Islet precursor cell (in vitro differentiated cells): Measurements from ENCODE around the gene RAB24.

Experiments used
- DNase-seq: peaks from one replicate; pipeline ENCODE4 v3.0.0-alpha.2; 2018

The RAB24 gene

DNA sequence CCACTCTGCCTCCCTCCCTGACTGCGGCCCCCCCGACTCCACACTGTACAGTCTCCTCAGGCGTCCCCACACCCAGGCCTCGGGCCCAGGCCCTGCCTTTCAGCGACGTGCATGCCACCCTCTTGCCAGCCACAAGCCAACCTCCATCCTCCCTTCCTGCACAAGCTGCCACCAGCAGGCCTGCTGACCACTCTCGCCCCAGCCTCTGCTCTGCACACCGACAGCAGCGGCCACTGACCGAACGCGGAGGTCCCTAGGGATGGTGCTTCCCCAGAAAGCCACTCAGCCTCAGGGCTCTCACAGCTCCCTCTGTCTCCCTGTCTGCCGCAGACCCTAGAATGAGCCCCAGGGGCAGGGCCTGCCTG, 29.4 kb upstream of the RAB24 start:
- no peak for DNase-seq

DNA sequence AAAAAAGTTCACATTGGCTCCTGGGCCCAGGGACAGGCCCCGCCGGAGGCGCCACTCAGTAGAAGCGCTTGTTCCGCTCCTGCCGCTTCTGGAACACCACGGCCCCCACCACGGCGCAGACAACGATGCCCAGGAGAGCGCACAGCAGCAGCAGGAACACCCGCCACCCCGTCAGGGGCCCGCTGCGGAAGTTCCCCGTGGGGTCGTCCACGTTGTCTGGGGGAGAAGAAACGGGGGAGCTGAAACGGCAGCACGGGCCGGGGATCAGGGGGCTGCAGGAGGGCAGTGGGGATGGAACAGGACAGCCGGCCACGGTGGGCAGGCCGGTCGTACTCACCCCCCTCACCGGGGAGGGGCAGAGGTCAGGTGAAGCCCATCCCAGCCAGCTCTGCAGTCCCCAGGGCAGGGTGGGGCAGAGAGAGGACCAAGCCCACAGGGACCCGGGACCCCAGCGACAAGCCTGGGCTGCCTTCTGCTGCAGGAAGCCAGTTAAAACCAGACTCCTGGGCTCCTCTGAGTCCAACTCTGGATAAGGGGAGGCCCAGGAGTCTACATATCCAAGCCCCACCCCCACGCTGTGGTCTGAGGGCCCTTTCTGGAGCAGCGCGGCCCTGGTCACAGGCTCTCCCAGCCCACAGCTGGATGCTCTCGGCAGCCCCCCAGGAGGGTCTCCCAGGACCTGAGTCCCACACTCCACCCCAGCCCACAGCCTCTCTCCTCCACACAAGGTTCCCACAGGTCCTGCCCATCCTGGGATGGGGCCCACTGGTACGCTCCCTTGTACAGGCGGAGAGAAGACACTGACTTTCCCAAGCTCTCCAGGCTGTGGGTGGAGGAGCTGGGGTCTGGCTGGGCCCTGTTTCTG, 28.7 kb upstream of the RAB24 start:
- no peak for DNase-seq

DNA sequence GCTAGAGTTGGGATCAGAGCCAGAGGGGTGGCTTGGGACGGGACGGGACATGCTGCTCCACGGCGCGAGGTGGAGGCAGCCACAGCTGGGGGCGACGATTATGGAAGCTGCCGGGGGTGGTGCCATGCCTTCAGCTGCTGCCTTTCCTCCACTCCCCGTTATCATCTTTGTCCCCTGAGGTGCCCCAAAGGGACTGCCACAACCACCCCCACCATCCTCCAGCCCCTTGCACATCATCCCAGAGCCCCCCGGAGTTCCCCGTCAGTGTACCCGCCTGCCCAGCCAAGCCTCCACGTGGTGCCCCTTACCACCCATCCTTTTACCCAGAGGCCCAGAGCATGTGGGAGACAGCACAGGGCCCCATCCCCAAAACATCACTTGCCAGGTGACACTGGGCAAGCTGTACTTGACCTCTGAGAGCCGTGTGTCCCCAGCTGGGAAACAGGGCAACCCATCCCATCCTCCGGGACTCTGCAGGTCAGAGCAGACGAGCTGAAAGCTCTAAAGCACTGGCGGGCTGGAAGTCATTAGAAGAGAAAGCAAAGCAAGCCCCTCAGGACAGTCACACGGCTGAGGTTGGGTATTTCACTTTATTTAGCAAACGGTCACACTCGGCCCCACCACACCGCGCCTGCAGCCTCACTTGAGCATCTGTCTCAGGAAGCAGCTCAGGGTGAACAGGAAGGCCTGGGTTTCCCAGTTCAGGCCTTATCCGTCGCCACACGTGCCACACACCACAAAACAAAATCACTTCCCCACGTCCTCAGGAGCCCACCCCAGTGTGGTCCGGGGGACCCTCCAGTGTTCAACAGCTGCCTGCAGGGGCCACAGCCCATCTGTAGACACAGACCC, 27.7 kb upstream of the RAB24 start:
- DNase-seq = no peak

DNA sequence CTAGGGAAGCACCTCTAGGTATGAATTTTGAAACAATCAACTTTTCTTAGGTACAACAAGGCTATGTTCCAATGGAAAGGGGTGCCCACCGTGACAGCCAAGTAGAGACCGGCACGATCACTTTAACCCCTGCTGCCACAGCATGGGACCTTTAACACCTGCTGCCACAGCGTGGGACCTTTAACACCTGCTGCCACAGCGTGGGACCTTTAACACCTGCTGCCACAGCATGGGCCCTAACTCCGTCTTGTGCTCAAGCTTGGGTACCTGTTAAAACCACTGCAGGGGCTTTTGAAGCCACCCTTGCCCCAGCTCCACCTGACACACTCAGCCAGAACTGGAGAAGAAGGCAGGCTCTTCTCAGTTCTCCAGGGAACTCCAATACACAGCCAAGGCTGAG, 26.4 kb upstream of the RAB24 start:
- DNase-seq = no peak

DNA sequence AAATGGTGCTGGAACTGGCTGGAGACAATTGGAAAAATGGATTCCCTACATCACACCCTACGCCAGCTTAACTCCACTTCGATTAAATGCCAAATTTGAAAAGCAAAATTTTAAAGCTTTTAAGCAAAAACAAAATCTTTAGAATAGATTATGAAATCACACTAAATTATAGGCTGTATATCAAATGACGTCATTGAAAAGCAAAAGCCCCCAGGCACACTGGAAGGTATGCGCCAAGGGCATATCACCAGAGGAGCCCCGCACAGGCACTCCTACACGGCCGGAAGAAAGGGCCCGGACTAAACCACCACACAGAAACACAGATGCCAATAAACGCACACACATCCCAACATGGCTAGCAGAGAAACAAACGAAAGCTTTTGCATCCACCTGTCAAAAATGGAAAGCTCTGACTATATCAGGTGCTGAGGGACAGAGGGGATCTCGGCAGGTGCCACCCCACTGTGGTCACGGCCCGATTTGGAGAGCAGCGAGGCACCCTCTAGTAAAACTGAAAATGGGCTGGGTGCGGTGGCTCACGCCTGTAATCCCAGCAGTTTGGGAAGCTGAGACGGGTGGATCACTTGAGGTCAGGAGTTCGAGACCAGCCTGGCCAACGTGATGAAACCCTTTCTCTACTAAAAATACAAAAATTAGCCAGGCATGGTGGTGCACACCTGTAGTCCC, 25.2 kb upstream of the RAB24 start:
- no peak for DNase-seq

DNA sequence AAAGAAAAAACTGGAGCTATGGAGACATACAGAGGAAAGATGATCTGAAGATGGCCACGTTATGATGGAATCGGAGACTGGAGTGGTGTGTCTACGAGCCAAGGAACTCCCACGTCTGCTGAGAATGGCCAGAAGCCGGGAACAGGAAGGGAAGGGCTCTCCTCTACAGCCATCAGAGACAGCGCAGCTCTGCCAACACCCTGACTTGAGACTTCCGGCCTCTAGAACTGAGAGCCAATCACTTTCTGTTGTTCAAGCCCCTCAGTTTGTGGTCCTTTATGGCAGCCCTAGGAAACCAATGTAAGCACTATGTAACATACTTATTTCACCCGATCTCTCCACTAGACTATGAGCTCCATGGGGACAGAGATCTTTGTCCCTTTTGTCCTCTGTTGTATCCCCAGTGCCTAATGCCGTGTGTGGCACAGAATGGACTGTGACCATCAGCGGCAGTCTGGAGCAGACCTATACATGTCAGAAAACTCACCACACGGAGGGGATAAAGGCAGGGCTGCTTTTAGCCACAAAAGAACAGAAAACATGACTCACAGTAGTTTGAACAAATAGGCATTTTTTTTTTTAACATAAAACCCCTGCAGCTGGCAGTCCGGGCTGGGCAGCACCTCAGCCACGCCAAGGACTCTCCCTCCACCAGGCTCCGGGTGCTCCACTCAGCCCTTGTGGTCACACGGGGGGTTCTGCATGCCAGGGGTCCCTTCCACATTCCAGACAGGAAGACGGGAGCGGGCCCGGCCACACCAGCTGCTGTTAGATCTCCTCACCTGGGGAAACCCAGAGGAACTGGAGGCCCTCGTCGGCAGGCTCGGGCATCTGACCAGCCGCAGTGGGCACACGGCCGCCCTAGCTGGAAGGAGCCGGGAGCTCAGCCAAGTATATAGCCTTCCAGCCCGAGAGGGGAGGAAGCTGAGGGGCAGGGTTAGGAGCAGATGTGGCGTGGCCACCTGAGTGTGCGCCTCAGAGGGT, 24.3 kb upstream of the RAB24 start:
- no peak for DNase-seq

DNA sequence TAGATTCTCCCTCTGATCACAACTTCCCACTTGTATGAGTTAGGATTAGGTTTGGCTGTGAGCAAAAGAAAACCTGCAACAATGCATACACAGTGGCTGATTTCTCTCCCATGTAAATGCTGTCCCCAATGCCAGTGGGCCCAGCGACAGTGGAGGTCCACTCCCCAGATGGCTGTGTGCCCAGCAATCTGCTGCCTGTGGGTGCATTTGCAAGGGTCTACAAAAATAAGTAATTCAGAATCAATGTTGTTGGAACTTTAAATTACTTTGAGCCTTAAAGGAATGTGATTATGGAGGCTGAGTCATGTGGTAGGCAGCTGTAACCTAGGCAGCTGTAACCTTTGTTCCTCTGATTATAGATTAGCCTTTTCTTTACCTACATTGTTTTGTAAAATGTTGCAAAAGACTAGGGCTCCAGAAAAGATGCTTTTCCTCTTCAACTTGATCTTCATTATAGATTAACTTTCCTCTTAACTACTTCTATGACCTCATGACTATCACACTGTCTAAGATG, 22.4 kb upstream of the RAB24 start:
- DNase-seq = peak; percentile 55

DNA sequence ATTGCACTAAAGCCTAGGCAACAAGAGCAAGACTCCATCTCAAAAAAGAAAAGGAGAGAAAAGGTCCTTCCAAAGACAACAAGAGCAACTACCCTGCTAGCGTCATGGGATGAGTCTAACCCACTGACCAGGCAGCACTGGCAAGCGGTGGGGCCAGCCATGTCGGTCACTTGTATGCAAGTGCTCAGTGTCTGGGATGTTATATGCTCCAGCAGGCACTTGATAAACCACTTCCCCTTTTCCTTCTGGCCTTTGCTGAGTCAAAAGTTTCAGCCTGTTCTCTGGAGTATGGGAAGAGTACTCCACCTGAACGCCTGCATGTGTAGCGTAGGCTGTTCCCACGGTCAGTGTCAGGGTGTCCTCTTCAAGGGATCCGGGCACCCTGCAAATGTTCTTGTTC, 17.4 kb upstream of the RAB24 start:
- DNase-seq = no peak

DNA sequence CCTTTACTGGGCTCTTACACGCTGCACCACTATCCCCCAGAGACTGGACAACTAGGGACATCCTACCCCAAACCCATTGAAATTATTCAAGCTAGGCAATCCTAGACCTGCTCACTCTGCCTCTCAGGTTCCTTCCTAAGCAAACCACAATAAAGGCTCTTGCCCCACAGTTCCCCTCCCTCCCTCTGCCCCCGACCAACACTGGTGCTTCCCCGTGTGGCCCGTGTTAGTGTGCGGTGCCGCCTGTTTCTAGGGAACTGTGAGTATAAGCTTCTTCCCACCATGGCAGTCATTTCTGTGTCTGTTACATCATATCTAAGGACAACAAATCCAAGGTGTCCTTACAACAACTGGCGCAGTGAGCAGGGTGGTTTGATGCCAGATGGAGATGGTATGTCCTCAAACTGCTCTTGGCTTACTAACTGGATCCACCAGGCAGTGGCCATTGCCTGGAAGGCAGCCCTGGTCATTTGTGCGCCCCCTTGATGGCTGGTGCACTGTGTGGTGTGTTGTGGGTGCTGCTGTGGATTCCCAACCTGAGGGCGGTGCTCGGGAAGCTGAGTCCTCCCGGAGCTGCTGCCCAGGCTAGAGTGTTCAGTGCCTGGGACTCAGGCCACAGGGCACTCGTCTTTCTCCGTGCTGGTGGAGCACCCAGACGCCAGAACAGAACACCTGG, 16.5 kb upstream of the RAB24 start:
- DNase-seq = no peak

DNA sequence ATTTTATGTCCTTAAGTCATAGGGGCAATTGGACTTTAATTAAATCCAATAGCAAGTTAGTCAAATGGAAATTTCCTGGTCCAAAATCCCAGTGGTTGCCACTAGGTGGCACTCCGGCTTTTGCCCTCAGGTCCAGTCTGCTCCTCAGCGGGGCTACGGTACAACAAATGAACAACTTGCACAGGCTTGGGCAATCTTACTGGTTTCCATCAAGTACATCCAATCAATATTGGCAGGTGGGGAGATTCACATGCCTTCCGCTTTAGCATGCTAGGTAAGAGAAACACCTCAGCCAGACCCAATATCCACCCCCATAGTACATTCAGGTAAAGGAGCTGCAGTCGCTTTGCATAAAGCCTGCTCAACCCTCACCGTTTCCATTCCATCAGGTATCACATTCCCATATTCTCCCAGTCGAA, 14.4 kb upstream of the RAB24 start:
- peak; percentile 83 for DNase-seq

DNA sequence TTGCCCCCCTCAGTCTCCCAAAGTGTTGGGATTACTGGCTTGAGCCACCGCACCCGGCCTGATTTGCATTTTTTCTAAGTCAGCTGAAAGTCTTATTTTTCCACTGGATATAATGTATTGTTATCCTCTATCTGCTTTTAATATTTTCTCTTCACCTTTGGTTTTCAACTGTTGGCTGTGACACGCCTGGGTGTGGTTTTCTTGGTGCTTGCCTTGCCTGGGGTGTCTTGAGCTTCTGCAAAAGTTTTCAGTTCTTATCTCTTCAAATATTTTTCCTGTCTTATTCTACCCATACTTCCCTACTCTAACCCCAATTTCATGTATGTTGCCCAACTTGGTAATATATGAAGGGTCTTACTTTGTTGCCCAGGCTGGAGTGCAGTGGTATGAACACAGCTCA, 12.5 kb upstream of the RAB24 start:
- no peak for DNase-seq

DNA sequence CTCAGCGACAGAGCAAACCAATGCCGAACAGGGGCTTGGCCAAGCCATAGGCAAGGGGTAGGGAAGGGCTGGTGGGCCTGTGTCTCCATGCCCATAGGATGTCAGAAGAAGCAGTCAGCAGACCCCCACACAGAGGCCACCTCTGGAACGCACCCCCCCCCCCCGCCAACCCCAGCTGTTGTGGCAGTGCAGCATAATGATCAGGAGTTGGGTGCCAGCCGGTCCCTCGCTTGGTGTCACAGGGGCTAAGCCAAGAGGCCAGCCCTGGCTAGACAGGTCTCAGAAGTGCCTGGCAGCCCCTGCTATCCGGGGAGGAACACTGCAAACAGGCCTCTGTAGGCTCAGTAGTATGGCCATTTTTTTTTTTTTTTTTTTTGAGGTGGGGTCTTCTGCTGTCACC, 11.9 kb upstream of the RAB24 start:
- DNase-seq = no peak

DNA sequence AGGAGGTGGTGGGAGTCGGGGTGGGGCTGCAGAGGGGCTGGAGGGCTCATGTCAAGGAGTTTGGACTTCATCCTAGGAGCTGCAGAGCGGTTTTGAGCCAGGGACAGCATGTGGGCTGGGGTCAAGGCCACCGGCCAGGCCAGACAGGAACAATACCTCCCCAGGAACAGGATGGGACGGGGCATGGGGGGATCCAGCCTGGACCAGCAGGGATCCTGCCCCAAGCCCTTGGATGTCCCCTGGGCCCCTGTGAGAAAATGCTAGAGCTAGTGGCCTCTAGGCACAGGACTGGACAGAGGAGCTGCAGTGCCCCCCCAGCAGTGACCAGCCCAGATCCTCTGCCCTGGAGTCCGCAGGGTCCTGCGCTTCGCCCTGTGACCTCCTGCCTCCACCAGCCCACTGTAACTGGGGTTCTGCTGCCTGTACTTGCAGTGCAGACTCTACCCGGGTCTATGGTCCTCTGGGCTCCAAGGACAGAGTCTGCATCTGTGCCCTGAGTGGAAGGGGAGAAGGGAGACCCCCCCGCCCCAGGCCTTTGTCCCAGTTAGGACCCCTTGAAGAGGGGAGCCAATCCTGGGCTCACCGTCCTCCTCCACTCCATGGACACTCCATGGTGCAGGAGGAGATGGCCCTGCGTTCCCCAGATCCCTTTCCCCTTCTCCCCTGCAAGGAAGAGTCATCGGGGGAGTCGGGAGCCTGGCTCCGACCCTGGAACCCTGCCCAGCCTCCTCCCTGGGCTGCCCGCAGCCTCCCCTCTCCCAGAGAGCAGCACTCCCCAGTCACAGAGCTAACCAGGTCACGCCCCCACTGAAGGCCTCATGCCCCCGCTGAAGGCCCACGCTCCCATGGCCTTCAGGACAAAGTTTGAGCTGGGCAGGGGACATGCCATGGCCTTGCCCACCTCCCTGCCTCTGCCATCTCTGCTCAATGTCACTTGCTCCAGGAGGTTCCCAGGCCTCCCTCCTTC, 11.1 kb upstream of the RAB24 start:
- DNase-seq = no peak

DNA sequence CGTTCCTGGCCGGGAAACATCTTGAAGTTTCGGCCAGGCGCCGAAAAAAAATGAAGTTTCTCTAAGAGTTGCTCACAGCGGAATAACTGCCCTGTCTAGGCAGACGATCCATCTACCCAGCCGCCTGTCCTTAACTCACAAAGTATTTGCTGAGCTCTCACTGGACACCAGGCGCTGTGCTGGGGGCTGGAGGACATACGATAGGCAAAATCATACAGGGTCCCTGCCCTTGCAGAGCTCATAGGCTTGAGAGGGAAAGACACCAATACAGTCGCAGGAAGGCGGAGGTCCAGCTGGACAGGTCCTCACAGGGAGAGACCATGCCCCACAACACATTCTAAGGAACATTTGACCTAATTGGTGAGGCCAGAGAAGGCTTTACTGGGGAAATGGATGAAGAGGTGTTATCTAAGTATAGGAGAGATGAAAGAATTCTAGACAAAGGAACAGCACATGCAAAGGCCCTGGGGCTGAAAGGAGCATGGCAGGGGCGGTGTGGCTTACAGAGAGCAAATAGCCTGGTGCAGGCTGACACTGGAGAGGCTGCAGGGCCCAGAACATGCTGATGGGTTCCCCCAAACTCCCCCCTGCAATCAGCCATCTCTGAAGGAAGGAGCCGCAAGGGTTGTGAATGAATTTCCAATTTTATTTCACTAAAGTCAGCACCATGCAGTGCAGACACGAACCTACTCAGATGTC, 10.2 kb upstream of the RAB24 start:
- DNase-seq = no peak

DNA sequence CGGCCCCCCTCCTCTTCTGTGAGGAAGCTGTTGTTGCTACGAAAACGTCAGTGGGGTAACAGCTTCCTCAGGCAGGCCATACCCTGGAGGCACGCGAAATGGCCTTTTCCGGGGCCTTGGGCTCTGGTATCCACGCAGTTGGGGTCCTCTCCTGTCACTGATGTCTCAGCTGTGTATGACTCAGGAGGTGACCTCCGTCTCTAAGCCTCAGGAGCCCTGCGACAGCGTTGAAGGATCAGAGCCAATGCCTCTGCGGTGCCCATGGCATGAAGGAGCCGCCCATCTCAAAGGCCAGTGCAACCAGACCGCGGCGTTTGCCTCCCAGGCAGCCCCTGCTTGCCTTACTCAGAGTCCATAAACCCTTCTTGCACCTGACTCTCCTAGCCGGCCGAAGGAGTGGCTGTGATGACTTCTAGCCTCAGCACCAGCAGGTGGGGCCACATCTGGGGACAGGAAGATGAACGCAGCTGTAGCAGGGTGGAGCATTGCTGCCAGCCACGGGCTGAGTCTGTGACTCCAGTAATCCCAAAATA, 9.2 kb upstream of the RAB24 start:
- peak; percentile 89 for DNase-seq

DNA sequence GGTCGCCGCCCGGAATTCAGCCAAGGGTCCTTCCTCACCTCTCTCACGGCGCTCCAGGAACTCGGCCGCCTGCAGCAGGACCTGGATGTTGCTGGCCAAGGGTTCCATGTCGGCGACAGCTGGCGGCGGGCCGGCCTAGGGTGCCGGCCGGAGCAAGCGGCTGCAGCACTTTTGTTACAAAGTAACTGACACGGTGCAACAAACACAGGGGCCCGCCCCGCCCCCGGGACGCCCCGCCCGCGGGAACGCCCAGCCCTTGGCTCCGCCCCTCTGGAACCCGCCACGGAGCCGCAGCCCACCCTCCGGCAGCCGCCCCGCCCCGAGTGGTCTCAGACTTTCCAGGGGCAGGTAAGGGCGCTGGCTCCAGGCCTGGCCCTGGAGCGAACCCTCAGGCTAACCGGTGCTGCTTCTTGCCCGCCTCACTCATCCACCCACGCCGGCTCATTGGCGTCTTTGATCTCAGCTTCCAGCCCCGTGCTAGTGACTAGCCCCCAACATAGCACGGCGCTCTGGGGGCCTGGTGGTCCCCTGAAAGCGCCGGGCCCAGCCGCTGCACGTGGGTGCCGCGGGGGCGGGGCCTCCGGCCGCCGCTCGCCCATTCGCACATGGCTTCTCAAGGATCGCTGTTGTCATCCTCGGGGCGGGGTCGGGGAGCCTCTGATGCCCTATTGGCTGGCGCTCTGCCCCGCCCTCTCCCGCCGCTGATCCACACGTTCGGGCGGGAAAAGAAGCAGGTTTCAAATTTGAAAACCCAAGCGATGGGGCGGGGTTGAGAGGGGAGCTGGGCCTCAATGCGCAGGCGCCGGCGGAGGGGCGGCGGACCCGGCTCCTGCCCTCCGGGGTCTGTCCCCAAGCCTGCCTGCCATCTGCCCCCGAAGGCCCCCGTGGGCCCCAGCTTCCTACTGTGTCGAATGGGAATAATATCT, 8.5 kb upstream of the RAB24 start, which contains the start of gene MXD3:
Gene MXD3 (minus strand): TSS at position 176 of the 926 bp plus-strand sequence. CDS start 68 bp downstream, at position 108.
- DNase-seq = peak; percentile 98

DNA sequence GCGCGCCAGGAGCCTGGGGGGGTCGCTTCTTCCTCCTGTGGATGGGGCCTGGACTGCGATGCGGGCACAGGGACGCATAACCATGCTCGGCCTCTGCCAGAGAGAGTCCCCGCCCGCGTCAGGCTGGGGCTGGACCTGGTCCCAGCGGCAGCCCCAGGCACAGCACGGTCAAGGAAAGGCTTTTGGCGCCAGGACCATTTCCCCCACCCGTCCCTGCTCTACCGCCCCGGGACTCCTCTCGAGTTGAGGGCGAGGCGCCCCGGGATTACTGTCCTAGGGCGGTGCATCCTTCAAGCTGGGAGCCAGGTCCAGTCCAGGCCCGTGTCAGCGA, 7.8 kb upstream of the RAB24 start:
- no peak for DNase-seq

DNA sequence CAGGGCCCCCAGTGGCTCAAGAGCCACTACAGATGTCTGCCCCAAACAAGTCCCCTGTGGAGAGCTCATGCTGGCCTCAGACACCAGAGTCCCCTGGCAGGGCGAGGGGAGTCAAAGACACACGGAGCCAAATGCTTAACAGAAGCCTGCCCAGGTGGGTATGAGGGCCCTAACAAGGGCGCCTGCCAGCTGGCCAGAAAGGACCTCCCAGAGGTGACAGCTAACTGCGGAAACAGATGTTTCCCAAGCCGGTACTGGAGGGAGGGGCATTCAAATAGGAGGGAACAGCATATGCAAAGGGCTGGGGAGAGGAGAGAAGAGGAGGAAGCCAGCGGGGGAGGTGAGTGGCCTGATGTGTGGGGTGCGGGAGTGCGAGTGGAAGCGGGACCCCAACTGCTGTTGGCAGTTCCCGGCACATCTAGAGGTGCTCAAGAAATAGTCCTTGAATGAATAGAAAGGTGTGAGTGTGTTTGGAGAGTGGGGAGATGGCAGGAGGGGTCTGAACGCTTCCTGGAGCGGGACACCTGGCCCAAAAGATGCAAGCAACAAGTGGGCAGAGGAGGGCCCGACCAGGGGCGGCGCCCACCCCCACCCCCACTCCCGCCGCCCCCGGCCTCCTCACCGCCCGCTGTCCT, 7.4 kb upstream of the RAB24 start:
- peak; percentile 61 for DNase-seq
